Keratinocyte (primary cell): ENCODE measurements around the gene TMEM17. TPM values are rescaled to one million over a fixed set of nuclear protein-coding genes. Genes with fewer than 3 reads are reported as not detected.

Source experiments
- DNase-seq: peaks from one replicate; pipeline ENCODE4 v3.0.0-alpha.2; 2011; ENCODE audit warnings: low read depth, missing footprints, low spot score
- FAIRE-seq: peaks from 2 replicates; lab custom pipeline; 2011; peaks lifted over from hg19 to GRCh38; lab: Jason Lieb, UNC
- H2AFZ ChIP-seq: 2 replicates; pipeline ENCODE4 v1.6.0; 2012; ENCODE audit warnings: low read length, control low read depth, inconsistent platforms; ENCODE audit not compliant: control insufficient read depth
- H3K27ac ChIP-seq: 2 replicates; pipeline ENCODE4 v1.5.1; 2011; ENCODE audit warnings: low read length; ENCODE audit not compliant: control insufficient read depth, insufficient read depth
- H3K27me3 ChIP-seq: 3 replicates; pipeline ENCODE4 v1.6.0; 2011; ENCODE audit warnings: low read length; ENCODE audit not compliant: control insufficient read depth, insufficient read depth; ENCODE audit errors: extremely low read depth
- H3K36me3 ChIP-seq, 2 experiments: 2 replicates in 1 of 2; 3 replicates in 1 of 2; pipeline ENCODE4 v1.5.1; 2011; ENCODE audit warnings: low read length in 2 of 2, mild to moderate bottlenecking in 1 of 2; ENCODE audit not compliant: control insufficient read depth in 2 of 2, insufficient read depth in 2 of 2; ENCODE audit errors: extremely low read depth in 1 of 2
- H3K4me1 ChIP-seq: 3 replicates; pipeline ENCODE4 v1.5.1; 2011; ENCODE audit warnings: low read length; ENCODE audit not compliant: control insufficient read depth, insufficient read depth; ENCODE audit errors: extremely low read depth
- H3K4me2 ChIP-seq: 3 replicates; pipeline ENCODE4 v1.6.0; 2011; ENCODE audit warnings: low read depth, low read length; ENCODE audit not compliant: control insufficient read depth, insufficient read depth; ENCODE audit errors: extremely low read depth
- H3K4me3 ChIP-seq, 3 experiments: fragments of 200-600 bp in 1 of 3; sonication (generic) in 1 of 3; 2 replicates in 2 of 3; 3 replicates in 1 of 3; pipeline ENCODE4 v1.5.1; 2011 to 2016; ENCODE audit warnings: low read length in 3 of 3, mild to moderate bottlenecking in 3 of 3, control low read depth in 2 of 3, inconsistent platforms in 1 of 3, low read depth in 1 of 3, mixed read lengths in 1 of 3, mixed run types in 1 of 3, moderate library complexity in 1 of 3; ENCODE audit not compliant: control insufficient read depth in 2 of 3, insufficient read depth in 2 of 3; ENCODE audit errors: extremely low read depth in 1 of 3
- H3K79me2 ChIP-seq: 2 replicates; pipeline ENCODE4 v1.6.0; 2012; ENCODE audit warnings: low read length; ENCODE audit not compliant: control insufficient read depth, insufficient read depth
- H3K9ac ChIP-seq: 3 replicates; pipeline ENCODE4 v1.6.0; 2011; ENCODE audit warnings: low read length; ENCODE audit not compliant: control insufficient read depth, insufficient read depth; ENCODE audit errors: extremely low read depth
- H3K9me1 ChIP-seq: 3 replicates; pipeline ENCODE4 v1.6.0; 2011; ENCODE audit warnings: low read length; ENCODE audit not compliant: control insufficient read depth, insufficient read depth; ENCODE audit errors: extremely low read depth
- H3K9me3 ChIP-seq: 2 replicates; pipeline ENCODE4 v1.5.1; 2012; ENCODE audit warnings: low read depth, low read length; ENCODE audit not compliant: control insufficient read depth
- H4K20me1 ChIP-seq: 3 replicates; pipeline ENCODE4 v1.6.0; 2011; ENCODE audit warnings: low read length; ENCODE audit not compliant: control insufficient read depth, insufficient read depth; ENCODE audit errors: extremely low read depth
- CTCF ChIP-seq, 3 experiments: IDR thresholded peaks in 1 of 3; conservative IDR thresholded peaks in 1 of 3; optimal IDR thresholded peaks in 1 of 3; 2 replicates in 2 of 3; 3 replicates in 1 of 3; pipeline versions ENCODE3 to v1.5.1; 2011; ENCODE audit warnings: low read length in 3 of 3, mild to moderate bottlenecking in 3 of 3, moderate library complexity in 2 of 3, control low read depth in 1 of 3, inconsistent platforms in 1 of 3; ENCODE audit not compliant: insufficient read depth in 2 of 3; ENCODE audit errors: extremely low read depth in 1 of 3
- EZH2 ChIP-seq: IDR thresholded peaks from one replicate; pipeline ENCODE4 v1.6.1; 2012; ENCODE audit warnings: inconsistent platforms, mild to moderate bottlenecking, low read length, moderate library complexity
- dilution Hi-C: fragments of 300-500 bp; cut with MboI; formaldehyde crosslinking; loops from one replicate; pipeline ENCODE4 v1.7.0; 2020; ENCODE audit warnings: low sequenced_read_pairs; ENCODE audit not compliant: extremely low pct_ligation_motif_present
- polyA plus RNA-seq, 5 experiments: library from polyadenylated mRNA; depleted of rRNA in 3 of 5; stranded (reverse) in 3 of 5; stranded (forward) in 1 of 5; unstranded in 1 of 5; fragments of >200 nt; gene quantifications; 1 replicate in 1 of 5; 2 replicates in 3 of 5; 3 replicates in 1 of 5; pipeline versions ENCODE4 v1.2.1 to v1.2.3, GENCODE V29; 2011 to 2012; ENCODE audit warnings: missing spikeins in 2 of 5, low read depth in 1 of 5, low replicate concordance in 1 of 5

Gene TMEM17
- polyA plus RNA-seq, 1 donor (not counting 4 experiments of a cell fraction or from before 2014, with no cell fraction given): 5.1 TPM

- Histone ChIP-seq H3K27me3 (no peaks in the 10 kb centered on the region), H3K4me2 (no peak overlapping the region), H3K4me1 (peaks cover 16% of the 10 kb centered on the region), H2AFZ (peak overlapping the region; percentile 42), H3K27ac (no peak overlapping the region), H4K20me1 (no peaks in the 10 kb centered on the region), H3K9ac (no peak overlapping the region), H3K9me1 (no peaks in the 10 kb centered on the region), H3K79me2 (no peaks in the 10 kb centered on the region), H3K9me3 (no peaks in the 10 kb centered on the region), H3K36me3 (no peaks in the 10 kb centered on the region), H3K4me3 (no peak overlapping the region)
- FAIRE-seq (peak; percentile 79), DNase-seq (no peak)
- dilution Hi-C loops: no loop called here
- no peak for TF ChIP-seq EZH2
- TF ChIP-seq CTCF (optimal IDR thresholded peaks at IDR 0.05 in 1 of 3, IDR thresholded peaks at IDR 0.05 in 1 of 3, conservative IDR thresholded peaks at IDR 0.05 in 1 of 3; ENCODE audit: extremely low read depth in 1 of 3, insufficient read depth in 2 of 3, low read length in 3 of 3): no peak
Observed at GRCh38 chr2:62489162-62489561, 16.8 kb downstream of the TMEM17 start.

- DNase-seq (no peak), FAIRE-seq (peak; percentile 75)
- Histone ChIP-seq H2AFZ (peak overlapping the region; percentile 25), H3K27ac (no peak overlapping the region), H3K9ac (no peak overlapping the region), H3K9me1 (no peaks in the 10 kb centered on the region), H3K79me2 (no peaks in the 10 kb centered on the region), H4K20me1 (no peaks in the 10 kb centered on the region), H3K4me2 (no peak overlapping the region), H3K9me3 (no peaks in the 10 kb centered on the region), H3K36me3 (no peaks in the 10 kb centered on the region), H3K4me1 (peaks cover 16% of the 10 kb centered on the region), H3K4me3 (no peak overlapping the region), H3K27me3 (no peaks in the 10 kb centered on the region)
- dilution Hi-C loops: no loop called here
- TF ChIP-seq CTCF (optimal IDR thresholded peaks at IDR 0.05 in 1 of 3, IDR thresholded peaks at IDR 0.05 in 1 of 3, conservative IDR thresholded peaks at IDR 0.05 in 1 of 3; ENCODE audit: extremely low read depth in 1 of 3, insufficient read depth in 2 of 3, low read length in 3 of 3) (no peak), EZH2 (no peak)
Observed at GRCh38 chr2:62486439-62486765, 19.6 kb downstream of the TMEM17 start.
